Measurements from ENCODE around the gene GADD45A. TPM values are rescaled to one million over a fixed set of nuclear protein-coding genes. Genes with fewer than 3 reads are reported as not detected.
A peak's percentile ranks its signal among the peaks of the same experiment; 100 is the strongest.

Gene GADD45A
- polyA plus RNA-seq, 2 of the 4 experiments (the other 2 are of a cell fraction): 36.0 to 44.7 TPM

DNA sequence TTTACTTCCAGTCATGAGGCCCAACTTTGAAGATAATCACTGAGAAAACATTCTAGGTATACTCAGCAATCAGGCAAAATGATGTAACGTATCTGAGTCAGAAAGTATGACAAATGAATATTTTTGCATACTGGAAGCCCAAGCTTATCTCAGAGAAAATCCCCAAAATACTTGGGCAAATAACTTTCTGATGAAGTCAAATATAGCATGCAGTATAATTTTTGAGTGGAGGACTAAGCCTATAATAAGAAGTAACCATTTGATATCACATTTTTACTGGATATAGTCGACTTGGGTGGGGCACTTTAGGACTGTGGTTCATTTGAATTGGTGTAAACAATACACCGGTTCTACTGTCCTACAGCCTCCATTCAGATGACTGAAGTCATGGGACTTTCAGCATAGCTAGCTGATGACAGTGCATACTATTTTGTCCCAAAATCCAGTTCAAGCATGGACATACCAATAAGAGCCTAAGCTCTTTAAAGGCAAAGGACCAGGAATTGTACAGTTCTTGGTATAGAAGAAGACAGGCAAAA lies 2.3 kb upstream of the GADD45A start (continued):
- TF ChIP-seq HOXB13 (CRISPR knock-in tag; IDR thresholded peaks at IDR 0.05; ENCODE audit: low read depth): no peak
- TF ChIP-seq, protein P1, sequence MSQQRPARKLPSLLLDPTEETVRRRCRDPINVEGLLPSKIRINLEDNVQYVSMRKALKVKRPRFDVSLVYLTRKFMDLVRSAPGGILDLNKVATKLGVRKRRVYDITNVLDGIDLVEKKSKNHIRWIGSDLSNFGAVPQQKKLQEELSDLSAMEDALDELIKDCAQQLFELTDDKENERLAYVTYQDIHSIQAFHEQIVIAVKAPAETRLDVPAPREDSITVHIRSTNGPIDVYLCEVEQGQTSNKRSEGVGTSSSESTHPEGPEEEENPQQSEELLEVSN (IDR thresholded peaks at IDR 0.05; ENCODE audit: borderline replicate concordance, low read depth): no peak
- no peak for TF ChIP-seq ZNF302 (CRISPR knock-in tag; IDR thresholded peaks at IDR 0.05)
- no peak for TF ChIP-seq SREBF2 (IDR thresholded peaks at IDR 0.05)
- TF ChIP-seq, protein P2, sequence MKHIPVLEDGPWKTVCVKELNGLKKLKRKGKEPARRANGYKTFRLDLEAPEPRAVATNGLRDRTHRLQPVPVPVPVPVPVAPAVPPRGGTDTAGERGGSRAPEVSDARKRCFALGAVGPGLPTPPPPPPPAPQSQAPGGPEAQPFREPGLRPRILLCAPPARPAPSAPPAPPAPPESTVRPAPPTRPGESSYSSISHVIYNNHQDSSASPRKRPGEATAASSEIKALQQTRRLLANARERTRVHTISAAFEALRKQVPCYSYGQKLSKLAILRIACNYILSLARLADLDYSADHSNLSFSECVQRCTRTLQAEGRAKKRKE (CRISPR knock-in tag; IDR thresholded peaks at IDR 0.05; ENCODE audit: low read depth): no peak
- no peak for TF ChIP-seq HOXA7 (CRISPR knock-in tag; IDR thresholded peaks at IDR 0.05)
- TF ChIP-seq EHF (CRISPR knock-in tag; IDR thresholded peaks at IDR 0.05): no peak
- no peak for TF ChIP-seq FOSB (CRISPR knock-in tag; IDR thresholded peaks at IDR 0.05)
- TF ChIP-seq, protein P3, sequence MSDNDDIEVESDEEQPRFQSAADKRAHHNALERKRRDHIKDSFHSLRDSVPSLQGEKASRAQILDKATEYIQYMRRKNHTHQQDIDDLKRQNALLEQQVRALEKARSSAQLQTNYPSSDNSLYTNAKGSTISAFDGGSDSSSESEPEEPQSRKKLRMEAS (IDR thresholded peaks at IDR 0.05): peak; percentile 19; the same call in 1 of the 2 replicates

DNA sequence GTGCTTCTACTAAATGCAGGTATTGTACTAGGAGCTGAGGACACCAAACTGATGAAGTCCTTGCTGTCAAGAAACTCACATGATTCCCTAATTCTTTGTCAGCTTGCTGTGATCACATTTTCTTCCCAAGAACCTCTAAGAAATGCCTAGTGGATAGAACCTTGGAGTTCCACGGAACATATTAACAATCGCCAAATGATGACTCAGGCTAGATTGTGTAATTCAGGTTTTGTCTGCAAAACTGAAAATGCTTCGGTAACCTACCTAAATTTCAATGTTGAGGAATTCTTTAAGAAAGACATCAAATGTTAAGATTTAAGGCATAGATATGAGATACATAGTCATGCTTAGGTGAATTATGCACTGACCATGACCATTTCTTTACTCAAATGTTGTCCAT lies 1.7 kb upstream of the GADD45A start:
- H3K4me1 ChIP-seq: peaks cover 35% of the 10 kb centered on the region
- H3K9me3 ChIP-seq: no peaks in the 10 kb centered on the region
- peak overlapping the region; percentile 64 to 87 for H3K27ac ChIP-seq
- ATAC-seq (no peak), DNase-seq (ENCODE audit: low read depth in 1 of 2, low spot score in 1 of 2) (peak in 1 of 2 experiments; percentile 33), FAIRE-seq (no peak)
- 4% methylated on average over 3 of the region's 3 CpGs for WGBS (ENCODE audit: missing lambda C conversion rate)
- no peak for TF ChIP-seq SREBF2 (IDR thresholded peaks at IDR 0.05)
- TF ChIP-seq, protein P4, sequence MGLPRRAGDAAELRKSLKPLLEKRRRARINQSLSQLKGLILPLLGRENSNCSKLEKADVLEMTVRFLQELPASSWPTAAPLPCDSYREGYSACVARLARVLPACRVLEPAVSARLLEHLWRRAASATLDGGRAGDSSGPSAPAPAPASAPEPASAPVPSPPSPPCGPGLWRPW (IDR thresholded peaks at IDR 0.05): no peak
- TF ChIP-seq TP53 (CRISPR knock-in tag; IDR thresholded peaks at IDR 0.05): no peak
- TF ChIP-seq ZFP36 (IDR thresholded peaks at IDR 0.05; ENCODE audit: borderline replicate concordance, partially characterized antibody): no peak
- TF ChIP-seq, protein P3 (IDR thresholded peaks at IDR 0.05): no peak
- peak; percentile 63 for TF ChIP-seq FOSL2 (IDR thresholded peaks at IDR 0.05)
- TF ChIP-seq FOSL2 (CRISPR knock-in tag; IDR thresholded peaks at IDR 0.05): peak; percentile 68
- TF ChIP-seq MAFK (IDR thresholded peaks at IDR 0.05; ENCODE audit: partially characterized antibody): peak; percentile 41
- no peak for TF ChIP-seq TFCP2L1 (CRISPR knock-in tag; IDR thresholded peaks at IDR 0.05)
- no peak for TF ChIP-seq HOXB13 (CRISPR knock-in tag; IDR thresholded peaks at IDR 0.05; ENCODE audit: low read depth)
- TF ChIP-seq, protein P5, sequence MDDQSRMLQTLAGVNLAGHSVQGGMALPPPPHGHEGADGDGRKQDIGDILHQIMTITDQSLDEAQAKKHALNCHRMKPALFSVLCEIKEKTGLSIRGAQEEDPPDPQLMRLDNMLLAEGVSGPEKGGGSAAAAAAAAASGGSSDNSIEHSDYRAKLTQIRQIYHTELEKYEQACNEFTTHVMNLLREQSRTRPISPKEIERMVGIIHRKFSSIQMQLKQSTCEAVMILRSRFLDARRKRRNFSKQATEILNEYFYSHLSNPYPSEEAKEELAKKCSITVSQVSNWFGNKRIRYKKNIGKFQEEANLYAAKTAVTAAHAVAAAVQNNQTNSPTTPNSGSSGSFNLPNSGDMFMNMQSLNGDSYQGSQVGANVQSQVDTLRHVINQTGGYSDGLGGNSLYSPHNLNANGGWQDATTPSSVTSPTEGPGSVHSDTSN (IDR thresholded peaks at IDR 0.05): no peak
- no peak for TF ChIP-seq SMC3 (IDR thresholded peaks at IDR 0.05)
- no peak for TF ChIP-seq FOXS1 (CRISPR knock-in tag; IDR thresholded peaks at IDR 0.05)
- TF ChIP-seq CEBPB (IDR thresholded peaks at IDR 0.05): peak; percentile 55 to 91; a peak in 3 of 4 replicates
- TF ChIP-seq MAZ (IDR thresholded peaks at IDR 0.05; ENCODE audit: borderline replicate concordance, low read depth, low read length): no peak
- TF ChIP-seq RARB (CRISPR knock-in tag; IDR thresholded peaks at IDR 0.05): no peak
- TF ChIP-seq HOXA7 (CRISPR knock-in tag; IDR thresholded peaks at IDR 0.05): no peak
- H3K4me2 ChIP-seq: peak overlapping the region; percentile 93
- ChIA-PET CTCF (interaction anchor here (0.7 to 4.7 kb wide), 4 partner anchors 18 to 148 kb away, joined by 3 to 46 read pairs (median 5); no protein-coding TSS in a partner anchor), POLR2A (interaction anchor here (5.5 kb wide), 1 partner anchor 112 kb away, joined by 93 read pairs; no protein-coding TSS in a partner anchor)
- peak overlapping the region; percentile 14; the same call in 1 of the 3 replicates for H3K4me3 ChIP-seq

All from A549 (cell line).